B cell (primary cell): ENCODE data around the gene VILL.

Experiments used
- CTCF ChIP-seq: fragments of 200-600 bp; IDR thresholded peaks from one replicate; pipeline ENCODE4 v1.8.0; 2022; ENCODE audit warnings: antibody characterized with exemption, mild to moderate bottlenecking
- EZH2 ChIP-seq: IDR thresholded peaks from 2 replicates; pipeline ENCODE4 v1.6.1; 2012; ENCODE audit warnings: borderline replicate concordance, low read depth, mild to moderate bottlenecking, moderate library complexity, low read length; ENCODE audit not compliant: insufficient read depth, poor library complexity, severe bottlenecking

- no peak for TF ChIP-seq CTCF
- TF ChIP-seq EZH2 = no peak
Observed at GRCh38 chr3:37986479-37987314, 3.9 kb upstream of the VILL start.
